Activated T-cell treated with anti-CD3 and anti-CD28 coated beads for 48 hours (primary cell): Measurements from ENCODE around the gene ESRRB.

ENCODE experiments used
- DNase-seq: peaks from one replicate; pipeline ENCODE4 v3.0.0-alpha.2; 2020; ENCODE audit warnings: low read depth

The ESRRB gene

DNA sequence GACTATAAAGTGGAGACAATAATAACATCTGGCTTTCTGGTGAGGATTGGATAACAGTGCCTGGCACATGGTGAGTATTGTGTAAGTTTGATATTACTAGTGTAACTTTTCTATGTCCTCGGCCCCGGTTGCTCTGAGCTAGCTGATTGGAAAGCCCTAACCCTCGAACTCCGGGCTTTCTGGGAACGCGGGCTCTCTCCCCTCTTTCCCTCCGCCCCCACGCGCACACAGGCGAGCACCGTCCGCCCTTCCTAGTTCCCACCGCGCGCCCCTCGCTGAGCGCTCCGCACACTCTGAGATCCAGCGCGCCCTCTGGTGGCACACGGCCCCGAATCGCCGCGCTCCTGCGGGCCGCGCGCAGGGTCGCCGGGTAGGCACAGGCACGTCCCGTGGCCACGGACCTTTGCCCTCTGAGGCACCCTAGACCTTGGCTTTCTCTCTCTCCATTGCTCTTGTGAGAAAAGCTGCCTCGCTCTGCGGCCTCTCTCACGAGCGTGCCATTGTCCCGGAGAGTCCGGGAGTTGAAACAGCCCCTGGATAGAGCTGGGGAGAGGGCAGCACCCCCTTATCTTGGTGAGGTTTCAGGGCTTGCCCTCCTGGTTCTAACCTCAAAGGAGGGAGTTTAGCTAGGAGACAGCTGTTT is 23.2 kb upstream of the ESRRB start:
- peak; percentile 55 for DNase-seq

DNA sequence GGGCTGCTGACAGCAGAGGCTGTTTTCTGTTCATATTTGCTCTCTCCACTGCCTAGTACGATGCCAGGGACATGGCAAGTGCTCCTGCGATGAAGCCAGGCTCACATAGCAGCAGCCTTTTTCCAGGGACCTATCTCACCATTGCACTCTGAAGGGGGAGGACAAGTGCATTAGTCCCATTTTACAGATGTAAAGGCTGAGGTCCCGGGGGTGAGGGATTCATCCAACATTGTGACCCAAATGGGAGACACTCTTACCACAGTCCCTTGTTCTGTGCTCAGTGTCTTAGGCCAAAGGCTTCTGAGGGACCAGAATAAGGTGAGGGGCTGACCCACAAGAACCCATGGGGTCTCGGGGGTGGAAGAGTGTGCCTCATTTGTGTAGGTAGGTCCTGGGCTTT is 21.6 kb upstream of the ESRRB start:
- no peak for DNase-seq

DNA sequence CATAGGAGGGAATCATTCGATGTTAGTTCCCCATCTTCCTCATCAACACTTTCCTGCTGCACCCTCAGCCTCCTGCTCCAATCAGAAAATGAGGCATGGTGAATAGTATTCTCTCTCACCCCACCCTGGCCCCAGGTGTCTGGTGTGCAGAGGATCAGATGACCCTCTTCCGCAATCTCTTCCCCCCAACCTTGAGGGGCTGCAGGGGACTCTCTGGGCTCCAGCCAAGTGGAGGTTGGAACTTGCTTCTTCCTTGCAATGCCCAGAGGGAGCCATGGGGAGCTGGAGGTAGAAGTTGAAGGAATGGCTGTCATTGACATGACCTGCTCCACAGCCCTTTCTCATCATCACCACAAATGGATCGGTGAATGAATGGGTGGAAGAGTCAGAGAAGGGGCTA is 20.2 kb upstream of the ESRRB start:
- no peak for DNase-seq

DNA sequence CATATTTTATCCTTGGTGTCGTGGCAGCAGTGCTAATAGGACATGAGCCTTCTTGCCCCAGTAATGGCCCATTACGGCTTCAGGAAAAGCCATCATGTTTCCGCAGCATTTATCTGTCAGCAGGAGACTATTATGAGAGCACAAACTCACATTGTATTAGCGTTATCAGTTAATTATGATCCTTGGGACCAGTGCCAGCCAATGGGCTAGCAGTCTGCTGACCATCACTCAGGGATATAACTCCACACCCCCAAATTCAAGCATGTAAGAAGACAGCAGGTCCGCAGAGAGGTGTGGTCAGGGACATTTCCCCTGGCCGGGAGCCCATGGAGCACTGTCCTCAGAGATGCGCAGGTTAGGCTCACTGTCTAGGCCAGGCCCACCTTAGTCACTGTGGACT is 4.9 kb upstream of the ESRRB start:
- no peak for DNase-seq

DNA sequence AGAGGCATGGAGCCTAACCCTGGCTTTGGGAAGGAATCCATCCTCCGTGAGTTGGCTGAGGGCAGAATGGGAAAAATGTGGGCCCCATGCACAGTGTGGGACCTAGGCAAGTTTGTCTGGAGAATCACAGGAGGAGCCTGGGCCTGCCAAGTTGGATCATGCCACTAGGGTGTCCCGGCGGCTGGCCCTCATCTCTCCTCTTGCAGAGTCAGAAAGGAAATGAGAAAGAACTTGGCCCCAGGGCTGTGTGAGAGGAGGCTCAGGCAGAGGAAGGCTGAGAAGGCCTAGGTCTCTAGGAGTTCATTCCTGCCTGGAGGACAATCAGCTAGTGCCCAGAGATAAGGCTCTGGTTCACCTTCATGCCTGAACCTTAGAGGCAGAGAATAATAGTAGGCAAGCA is 2.5 kb upstream of the ESRRB start:
- no peak for DNase-seq

DNA sequence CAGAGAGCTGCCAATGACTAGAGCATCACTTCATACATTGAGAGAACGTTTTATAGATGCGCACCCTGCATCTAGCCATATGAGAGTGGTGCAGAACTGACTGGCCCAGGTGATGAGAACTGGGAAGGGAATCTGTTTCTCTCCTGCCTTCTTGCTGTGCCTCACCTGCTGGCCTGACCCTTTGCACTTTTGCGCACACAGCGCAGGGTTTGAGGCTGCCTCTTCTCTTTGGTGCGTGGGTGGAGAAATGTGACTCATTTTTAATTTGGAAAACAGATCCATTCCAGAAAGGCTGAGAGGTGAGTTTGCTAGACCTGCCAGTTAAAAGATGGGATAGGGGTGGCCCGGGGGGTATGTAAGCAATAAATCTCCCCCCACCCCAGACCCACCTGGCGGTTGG is 453 bp upstream of the ESRRB start:
- DNase-seq, result no peak

DNA sequence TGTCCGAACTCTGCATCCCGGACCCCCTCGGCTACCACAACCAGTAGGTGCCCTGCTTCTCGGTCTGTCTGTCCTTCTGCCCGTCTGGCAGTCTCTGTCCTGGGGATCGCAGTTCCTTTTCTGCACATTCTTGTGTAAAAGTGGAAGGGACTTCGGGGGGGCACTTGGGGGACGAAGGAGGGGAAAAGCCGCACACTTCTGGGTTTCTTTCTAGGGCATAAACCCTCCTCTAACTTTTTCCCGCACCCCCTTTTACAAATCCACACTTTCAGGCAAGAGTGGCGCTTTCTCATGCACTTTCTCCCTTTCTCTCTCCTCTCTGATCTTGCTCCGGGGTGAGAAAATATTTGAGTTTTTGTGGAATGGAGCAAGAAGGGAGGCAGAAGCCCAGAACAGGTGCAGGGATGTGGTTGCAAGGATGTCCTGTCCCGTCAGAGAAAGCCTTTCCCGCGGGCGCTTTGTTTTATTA is 506 bp downstream of the ESRRB start:
- no peak for DNase-seq

DNA sequence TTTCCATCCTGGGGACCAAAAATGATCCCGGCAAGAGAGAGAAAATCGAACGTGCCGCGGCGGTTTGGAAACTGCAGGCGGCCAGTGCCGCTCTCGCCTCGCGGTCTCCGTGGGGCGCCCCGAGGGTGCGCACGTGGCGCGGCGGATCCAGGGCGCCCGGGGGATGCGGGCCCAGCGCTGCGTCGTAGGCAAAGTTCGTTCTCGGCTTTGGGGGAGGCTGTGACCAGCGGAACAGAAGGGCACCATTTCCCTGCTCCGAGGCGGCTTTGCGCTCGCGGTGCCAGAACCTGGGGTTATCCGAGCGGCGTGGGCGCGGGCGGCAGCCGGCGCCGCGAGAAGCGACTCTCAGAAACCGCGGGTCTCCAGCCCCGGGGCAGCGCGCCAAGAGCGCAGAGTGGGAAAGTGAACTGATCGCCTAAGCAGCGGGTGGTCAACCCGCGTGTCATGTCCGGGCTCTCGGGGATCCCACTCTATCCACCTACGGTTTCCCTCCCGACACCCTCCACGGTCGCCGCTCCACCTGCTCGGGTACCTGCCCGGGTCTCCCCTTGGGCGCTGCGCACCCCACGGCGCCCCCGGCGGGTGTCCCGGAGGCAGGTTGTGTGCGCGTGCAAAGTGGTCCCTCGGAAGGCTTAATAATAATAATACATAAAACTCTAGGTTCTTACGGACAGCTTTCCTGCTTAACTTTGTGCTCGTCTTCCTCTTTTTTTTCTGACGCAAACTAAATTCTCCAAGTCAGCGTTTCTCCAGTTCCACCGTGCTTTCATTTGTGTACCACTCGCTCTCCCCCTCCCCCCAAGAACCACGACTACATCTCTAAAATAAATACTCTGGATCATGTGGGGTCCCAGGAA is 1.2 kb downstream of the ESRRB start:
- no peak for DNase-seq

DNA sequence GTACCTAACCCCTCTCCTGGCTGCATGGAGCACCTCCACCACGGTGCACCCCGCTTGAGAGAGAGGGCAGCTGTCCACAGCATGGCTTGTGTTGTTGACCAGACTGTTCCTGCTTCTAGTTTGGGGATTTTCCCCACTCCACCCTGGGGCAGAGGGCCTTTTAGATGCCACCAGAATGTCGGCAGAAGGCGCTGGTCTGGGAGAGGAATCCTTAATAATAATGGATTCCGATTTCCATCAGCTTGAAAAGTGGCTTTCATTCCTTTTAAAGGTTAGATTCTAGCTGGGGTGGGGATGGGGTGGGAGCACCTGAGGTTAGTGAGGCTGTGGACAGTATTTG is 1.8 kb downstream of the ESRRB start:
- no peak for DNase-seq

DNA sequence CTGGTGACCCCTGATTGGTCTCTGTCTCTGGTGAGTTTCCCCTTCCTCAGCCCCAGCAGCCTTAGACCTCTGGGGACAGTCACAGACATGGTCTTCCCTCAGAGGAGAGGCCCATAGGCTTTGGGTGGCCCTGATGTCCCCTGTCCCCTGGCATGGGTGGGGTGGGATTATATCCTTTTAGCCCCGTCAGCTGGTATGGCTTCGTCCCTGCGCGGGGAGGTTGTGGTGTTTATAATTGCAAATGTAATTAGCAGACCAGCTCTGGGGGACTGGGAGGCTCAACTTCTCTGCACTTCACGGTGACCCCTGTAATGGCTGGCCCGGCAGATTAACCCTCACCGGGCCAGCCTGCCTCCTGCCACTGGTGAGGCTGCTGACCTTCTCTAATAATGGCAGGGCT is 5.1 kb downstream of the ESRRB start:
- DNase-seq, result no peak

DNA sequence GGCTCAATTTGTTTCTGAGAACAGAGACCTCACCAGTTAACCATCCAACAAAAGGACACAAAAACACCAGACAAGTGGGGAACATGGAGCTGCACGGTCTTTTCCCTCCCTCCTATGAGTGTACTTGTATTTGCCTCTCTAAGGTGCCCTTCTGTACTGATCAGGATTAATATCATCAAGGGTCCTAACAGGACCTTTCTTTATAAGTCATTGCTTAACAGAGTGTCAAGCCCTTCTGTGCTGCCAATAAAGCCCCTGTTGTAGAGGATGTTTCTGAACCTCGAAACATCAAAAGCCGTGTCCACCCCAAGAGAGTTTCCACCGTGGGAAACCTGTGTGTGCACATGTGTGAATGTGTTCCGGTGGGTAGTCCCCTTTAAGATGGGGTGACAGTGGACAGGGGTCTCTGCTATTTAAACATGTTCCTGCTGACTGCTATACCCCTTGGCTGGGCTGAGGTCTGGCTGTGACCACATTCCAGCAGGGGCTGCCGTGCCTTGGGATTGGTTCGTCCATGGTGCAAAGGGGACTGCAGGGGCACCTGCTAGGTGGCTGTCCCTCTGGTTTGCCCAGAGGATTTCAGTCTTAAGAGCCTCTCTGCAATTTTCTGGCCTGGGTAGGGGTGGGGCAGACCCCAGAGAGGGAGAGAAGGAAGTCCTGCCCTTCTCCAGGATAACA is 6.0 kb downstream of the ESRRB start:
- no peak for DNase-seq

DNA sequence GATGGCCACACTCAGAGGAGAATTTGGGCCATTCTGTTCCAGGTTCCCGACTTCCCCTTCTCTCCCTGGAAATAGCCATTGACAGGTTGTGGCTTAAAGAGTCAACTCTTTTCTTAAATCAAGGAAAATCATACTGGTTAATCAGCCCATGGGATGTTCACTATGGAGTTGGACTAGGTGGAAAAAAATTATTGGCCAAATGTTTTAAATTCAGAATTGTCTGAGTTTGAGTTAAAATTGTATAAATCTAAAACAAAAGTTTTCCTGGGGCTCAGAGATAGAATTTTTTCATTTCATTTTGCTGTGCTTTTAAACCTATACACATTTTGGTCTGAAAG is 6.5 kb downstream of the ESRRB start:
- DNase-seq, result no peak

DNA sequence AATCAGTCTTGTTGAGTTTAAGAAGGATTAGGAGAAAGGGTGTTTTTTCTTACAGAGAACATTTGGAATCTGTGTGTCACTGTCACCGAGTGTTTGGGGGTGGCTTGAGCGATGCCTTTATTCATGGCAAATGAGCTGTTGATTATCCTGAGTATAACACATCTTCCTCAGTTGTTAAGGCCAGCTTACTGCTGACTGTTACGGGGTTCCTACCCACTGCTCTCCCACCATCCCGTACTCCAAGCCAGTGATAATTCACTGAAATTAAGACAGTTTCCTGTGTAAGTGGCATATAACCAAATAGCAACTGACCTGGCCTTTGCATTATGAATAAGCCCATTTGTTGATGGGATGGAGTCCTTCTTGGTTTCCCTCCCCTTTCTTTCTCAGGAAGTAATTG is 9.5 kb downstream of the ESRRB start:
- DNase-seq, result no peak

DNA sequence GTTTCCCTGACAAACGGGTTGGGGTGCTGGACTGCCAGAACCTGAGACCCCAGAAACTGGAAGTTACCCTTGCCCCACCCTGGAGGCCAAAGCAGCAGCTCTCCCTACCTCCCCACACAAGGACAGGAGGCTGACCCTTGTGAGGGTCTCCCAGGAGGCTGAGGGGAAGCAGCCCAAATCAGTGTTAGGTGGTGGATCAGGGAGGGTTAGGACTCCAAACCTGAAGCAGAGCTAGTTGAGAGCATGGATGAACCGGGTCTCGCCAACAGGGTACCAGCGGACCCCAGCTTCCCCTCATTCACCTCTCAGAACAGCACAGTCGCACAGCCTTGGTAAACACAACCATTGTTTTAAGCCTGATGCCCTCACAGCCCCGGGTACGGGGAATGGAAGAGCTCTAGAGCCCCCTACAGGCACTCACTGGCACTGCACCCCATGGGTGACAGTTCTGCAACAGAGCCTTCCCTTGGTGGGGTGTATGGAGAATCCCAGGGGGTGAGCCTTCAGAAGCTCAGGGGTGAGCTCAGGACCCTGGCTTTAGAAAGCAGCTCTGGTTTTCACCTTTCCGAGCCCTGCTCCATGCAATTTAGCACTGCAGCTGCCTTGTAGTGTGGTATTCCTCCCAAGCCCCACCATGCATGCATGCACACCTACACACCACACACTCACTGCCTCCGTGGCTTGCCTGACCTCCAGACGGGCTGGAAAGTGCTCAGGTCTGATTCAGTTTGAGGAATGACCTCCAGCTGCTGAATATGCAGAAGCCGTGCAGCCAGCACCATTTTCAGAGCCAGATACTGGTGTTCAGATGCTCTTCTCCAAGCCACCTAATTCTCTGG is 11.2 kb downstream of the ESRRB start:
- peak; percentile 59 for DNase-seq

DNA sequence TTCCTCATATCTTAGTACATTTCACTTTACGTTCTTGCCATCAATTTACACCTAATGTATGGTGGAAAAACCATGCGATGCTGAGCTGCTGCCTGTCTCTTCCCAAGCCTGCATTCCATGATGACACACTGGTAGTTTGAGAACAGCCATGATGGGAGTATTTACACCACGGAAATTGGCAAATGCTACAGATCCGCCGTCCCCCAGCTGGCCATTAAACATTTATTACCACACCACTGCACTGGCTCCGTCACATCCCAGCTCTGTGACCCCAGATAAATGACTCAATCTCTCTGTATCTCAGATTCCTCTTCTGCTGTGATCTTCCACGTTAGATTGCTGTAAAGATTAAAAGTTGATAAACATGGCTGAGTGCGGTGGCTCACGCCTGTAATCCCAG is 13.9 kb downstream of the ESRRB start:
- no peak for DNase-seq

DNA sequence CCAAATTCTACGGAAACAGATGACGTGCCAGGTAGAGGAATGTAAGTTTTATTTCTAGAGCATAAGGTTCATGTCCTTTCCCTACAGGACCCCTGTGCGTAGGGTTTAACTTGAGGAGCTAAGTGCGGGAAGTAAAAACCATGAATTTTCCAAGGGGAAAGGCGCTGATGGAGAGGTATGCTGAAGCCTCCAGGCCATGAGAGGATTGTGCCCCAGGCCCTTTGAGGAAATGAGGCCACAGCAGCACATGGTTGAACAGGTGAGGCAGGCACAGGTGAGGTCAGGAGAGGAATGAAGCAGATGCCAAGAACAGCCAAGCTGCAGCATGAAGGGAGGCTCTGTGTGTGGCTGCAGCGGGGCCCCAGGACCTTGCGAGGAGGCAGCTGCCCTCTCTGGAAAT is 14.7 kb downstream of the ESRRB start:
- no peak for DNase-seq

DNA sequence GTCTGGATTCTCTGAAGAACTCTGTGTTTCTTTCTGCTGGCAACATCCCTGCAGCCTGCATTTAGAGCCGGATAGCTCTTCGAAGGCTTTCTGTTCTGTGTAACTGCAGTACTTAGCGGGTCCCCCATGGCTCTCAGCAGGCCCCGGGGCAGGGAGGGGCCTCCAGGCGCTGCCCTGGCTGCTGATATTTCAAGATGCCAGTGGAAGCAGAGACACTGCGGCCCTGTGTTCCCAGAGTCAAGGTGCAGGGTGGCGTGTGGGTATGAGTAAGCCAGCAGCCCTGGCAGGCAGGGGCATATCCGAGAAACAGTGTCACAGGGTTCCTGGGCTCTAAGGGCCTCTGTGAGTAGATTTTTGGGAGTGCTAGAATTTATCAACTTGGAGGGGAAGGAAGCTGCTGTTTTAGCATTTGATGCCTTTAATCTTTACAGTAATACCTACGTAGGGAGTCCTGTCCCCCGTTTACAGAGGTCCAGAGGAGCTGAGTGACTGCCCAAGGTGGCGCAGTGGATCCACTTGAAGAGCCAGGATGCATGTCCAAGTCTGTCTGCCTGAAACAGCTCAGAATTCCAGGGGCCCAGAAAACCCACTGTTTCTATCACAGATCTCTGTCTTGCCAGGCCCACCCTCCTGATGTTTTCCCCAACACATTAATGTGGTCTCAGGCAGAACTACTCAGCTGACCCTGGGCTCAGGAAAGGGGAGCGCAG is 16.2 kb downstream of the ESRRB start:
- DNase-seq, result no peak

DNA sequence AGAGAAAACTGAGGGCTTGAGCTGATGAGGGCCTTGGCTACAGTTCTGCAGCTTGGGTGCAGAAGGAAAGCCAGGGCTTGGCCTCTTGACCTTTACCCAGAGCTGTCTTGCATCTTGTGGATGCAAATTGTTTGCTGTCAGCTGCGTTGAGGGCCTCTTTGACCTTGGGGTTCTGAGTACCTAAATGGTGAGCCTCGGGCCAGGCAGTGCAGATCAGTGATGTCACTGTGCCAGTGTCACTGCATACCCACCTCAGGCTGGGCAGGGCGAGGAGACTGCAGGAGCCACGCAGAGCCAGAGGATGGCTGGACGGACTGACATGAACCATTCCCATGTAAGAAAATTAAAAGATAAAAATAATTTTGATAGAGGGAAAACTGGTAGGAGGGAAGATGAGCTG is 18.6 kb downstream of the ESRRB start:
- no peak for DNase-seq

DNA sequence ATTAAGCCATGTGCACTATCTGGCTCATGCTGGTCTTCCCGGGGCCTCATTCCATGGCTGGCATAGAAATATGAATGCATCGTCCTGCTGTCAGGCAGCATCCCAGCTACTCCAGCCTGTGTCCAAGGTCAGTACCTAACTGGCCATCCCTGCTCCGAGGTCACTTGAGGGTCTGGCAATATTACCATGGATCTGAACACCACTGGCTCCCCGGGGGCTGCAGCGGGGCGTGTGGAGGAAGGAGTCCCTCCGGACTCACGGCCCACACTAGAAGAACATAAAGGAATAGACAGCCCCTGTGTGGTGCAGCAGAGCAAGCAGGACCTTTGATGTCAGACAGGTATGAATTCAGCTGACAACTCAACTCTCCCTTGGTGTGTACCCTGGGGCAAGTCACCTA is 19.2 kb downstream of the ESRRB start:
- no peak for DNase-seq

DNA sequence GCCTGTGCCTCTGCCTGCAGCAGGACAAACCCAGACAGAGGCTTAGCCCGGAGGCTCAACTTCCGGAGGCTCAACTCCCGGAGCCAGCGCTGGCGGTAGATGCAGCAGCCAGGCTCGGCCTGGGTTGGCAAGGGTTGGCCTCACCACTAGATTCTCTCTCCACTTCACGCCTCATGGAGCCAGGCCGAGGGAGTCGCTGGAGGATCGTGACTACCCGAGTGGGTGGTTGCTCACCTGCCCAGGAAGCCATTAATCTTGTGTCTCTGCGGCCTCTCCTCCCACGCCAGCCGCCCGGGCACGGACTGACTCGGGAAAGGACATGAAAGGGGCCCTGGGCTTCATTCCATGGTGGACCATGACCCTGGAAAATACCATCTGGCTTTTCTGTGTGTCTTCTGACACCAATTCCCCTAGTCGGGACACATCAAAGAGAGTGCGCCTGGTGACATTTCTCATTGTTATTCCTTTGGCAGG is 20.8 kb downstream of the ESRRB start:
- DNase-seq, result no peak

DNA sequence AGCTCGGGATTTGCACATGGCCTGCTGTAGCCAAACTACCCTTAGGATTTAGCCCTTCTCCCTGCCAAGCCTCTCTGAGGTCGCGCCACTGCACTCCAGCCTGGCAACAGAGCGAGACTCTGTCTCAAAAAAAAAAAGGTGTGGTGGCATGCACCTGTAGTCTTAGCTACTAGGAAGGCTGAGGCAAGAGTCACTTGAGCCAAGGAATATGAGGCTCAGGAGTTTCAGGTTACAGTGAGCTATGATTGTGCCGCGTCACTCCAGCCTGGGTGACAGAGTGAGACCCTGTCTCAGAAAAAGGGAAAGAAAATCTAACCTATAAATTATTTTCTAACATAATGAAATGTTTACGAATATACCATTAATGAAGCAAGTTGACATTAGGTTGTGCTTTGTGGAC is 29.7 kb downstream of the ESRRB start:
- no peak for DNase-seq
